Neural cell (in vitro differentiated cells): ENCODE results near the gene CRTAC1.

Experiments used
- EZH2 ChIP-seq: fragments of 200-600, 300-800 bp; shearing (Covaris generic), sonication (generic); IDR thresholded peaks from 2 replicates; pipeline ENCODE4 v1.6.1; 2014; ENCODE audit warnings: antibody characterized with exemption, low read length, borderline replicate concordance, mild to moderate bottlenecking; ENCODE audit not compliant: insufficient read depth, poor library complexity, severe bottlenecking
- TF ChIP-seq, protein P1 (sequence below): fragments of 450-650 bp; IDR thresholded peaks from 2 replicates; pipeline ENCODE4 v1.5.1; 2014; ENCODE audit warnings: antibody characterized with exemption, mild to moderate bottlenecking, moderate library complexity; ENCODE audit not compliant: poor library complexity, severe bottlenecking
- TF ChIP-seq, protein P2 (sequence below): IDR thresholded peaks from 2 replicates; pipeline ENCODE4 v1.6.1; 2012; ENCODE audit warnings: borderline replicate concordance

DNA sequence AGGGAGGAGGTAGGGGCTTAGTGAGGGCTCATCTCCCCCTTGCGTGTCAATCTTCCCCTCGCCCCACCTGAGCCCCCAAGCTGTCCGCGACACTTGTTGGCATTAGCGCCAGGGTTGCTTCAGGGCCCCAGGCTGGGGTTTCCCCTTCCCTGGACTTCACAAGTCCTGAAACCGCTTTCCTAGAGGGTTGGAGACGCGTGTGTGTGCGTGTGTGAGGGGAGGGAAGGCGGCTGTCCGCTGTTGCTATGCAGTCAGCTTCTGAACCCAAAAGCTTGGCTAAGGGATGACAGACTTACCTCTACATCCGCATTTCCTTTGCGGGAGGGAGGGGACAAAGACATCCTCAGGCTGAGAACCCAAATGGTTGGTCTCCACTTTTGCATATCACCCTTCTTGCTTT lies 180.0 kb downstream of the CRTAC1 start:
- TF ChIP-seq, protein P1, sequence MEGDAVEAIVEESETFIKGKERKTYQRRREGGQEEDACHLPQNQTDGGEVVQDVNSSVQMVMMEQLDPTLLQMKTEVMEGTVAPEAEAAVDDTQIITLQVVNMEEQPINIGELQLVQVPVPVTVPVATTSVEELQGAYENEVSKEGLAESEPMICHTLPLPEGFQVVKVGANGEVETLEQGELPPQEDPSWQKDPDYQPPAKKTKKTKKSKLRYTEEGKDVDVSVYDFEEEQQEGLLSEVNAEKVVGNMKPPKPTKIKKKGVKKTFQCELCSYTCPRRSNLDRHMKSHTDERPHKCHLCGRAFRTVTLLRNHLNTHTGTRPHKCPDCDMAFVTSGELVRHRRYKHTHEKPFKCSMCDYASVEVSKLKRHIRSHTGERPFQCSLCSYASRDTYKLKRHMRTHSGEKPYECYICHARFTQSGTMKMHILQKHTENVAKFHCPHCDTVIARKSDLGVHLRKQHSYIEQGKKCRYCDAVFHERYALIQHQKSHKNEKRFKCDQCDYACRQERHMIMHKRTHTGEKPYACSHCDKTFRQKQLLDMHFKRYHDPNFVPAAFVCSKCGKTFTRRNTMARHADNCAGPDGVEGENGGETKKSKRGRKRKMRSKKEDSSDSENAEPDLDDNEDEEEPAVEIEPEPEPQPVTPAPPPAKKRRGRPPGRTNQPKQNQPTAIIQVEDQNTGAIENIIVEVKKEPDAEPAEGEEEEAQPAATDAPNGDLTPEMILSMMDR = no peak
- TF ChIP-seq, protein P2, sequence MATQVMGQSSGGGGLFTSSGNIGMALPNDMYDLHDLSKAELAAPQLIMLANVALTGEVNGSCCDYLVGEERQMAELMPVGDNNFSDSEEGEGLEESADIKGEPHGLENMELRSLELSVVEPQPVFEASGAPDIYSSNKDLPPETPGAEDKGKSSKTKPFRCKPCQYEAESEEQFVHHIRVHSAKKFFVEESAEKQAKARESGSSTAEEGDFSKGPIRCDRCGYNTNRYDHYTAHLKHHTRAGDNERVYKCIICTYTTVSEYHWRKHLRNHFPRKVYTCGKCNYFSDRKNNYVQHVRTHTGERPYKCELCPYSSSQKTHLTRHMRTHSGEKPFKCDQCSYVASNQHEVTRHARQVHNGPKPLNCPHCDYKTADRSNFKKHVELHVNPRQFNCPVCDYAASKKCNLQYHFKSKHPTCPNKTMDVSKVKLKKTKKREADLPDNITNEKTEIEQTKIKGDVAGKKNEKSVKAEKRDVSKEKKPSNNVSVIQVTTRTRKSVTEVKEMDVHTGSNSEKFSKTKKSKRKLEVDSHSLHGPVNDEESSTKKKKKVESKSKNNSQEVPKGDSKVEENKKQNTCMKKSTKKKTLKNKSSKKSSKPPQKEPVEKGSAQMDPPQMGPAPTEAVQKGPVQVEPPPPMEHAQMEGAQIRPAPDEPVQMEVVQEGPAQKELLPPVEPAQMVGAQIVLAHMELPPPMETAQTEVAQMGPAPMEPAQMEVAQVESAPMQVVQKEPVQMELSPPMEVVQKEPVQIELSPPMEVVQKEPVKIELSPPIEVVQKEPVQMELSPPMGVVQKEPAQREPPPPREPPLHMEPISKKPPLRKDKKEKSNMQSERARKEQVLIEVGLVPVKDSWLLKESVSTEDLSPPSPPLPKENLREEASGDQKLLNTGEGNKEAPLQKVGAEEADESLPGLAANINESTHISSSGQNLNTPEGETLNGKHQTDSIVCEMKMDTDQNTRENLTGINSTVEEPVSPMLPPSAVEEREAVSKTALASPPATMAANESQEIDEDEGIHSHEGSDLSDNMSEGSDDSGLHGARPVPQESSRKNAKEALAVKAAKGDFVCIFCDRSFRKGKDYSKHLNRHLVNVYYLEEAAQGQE = no peak
- TF ChIP-seq EZH2 = no peak
